Stimulated activated CD4-positive, alpha-beta T cell treated with anti-CD3 and anti-CD28 coated beads, Interleukin-15, amount 100 ng/mL, for 1 hour (primary cell): ENCODE results near the gene ANKH.
A peak's percentile ranks its signal among the peaks of the same experiment; 100 is the strongest.

Source experiments
- DNase-seq, 2 donors: peaks; one replicate each; pipeline ENCODE4 v3.0.0-alpha.2; 2020; ENCODE audit warnings: low read depth in 1 of 2, low spot score in 1 of 2

Gene ANKH

GRCh38 chr5:14741131-14741530 is 130.4 kb downstream of the ANKH start:
- no peak for DNase-seq

GRCh38 chr5:14739981-14740380 is 131.6 kb downstream of the ANKH start:
- no peak for DNase-seq

GRCh38 chr5:14739538-14739937 is 132.0 kb downstream of the ANKH start:
- DNase-seq: no peak

GRCh38 chr5:14738050-14738449 is 133.5 kb downstream of the ANKH start:
- DNase-seq: no peak

- DNase-seq: no peak
Observed at GRCh38 chr5:14737291-14737690, 134.3 kb downstream of the ANKH start.

- no peak for DNase-seq
Observed at GRCh38 chr5:14735944-14736343, 135.6 kb downstream of the ANKH start.

- DNase-seq: no peak
Observed at GRCh38 chr5:14734396-14734795, 137.2 kb downstream of the ANKH start.

- no peak for DNase-seq
Observed at GRCh38 chr5:14733661-14734060, 137.9 kb downstream of the ANKH start.

- no peak for DNase-seq
Observed at GRCh38 chr5:14732991-14733390, 138.6 kb downstream of the ANKH start.

- no peak for DNase-seq
Observed at GRCh38 chr5:14730881-14731280, 140.7 kb downstream of the ANKH start.

- no peak for DNase-seq
Observed at GRCh38 chr5:14730466-14730865, 141.1 kb downstream of the ANKH start.

GRCh38 chr5:14729448-14730385 is 141.9 kb downstream of the ANKH start:
- DNase-seq: no peak

- DNase-seq: no peak
Observed at GRCh38 chr5:14728459-14728938, 143.1 kb downstream of the ANKH start.

- no peak for DNase-seq
Observed at GRCh38 chr5:14727928-14728458, 143.6 kb downstream of the ANKH start.

- peak; percentile 48 to 65 for DNase-seq
Observed at GRCh38 chr5:14727428-14727865, 144.1 kb downstream of the ANKH start.

GRCh38 chr5:14726066-14726838 is 145.3 kb downstream of the ANKH start:
- DNase-seq: no peak

- DNase-seq: no peak
Observed at GRCh38 chr5:14724633-14725032, 146.9 kb downstream of the ANKH start.

GRCh38 chr5:14723701-14724132 is 147.9 kb downstream of the ANKH start:
- DNase-seq: no peak

GRCh38 chr5:14722923-14723322 is 148.7 kb downstream of the ANKH start:
- DNase-seq: no peak

GRCh38 chr5:14721990-14722656 is 149.5 kb downstream of the ANKH start:
- DNase-seq: no peak
